ENCODE results near the gene BLTP3A. TPM values are rescaled to one million over a fixed set of nuclear protein-coding genes. Genes with fewer than 3 reads are reported as not detected.

Gene BLTP3A
- polyA plus RNA-seq, 1 of the 3 experiments (the other 2 are of a cell fraction) = 3.1 TPM

- TF ChIP-seq CTCF (IDR thresholded peaks at IDR 0.05) (no peak), RCOR1 (IDR thresholded peaks at IDR 0.05; ENCODE audit: low read length) (no peak), TCF12 (IDR thresholded peaks at IDR 0.05) (no peak), USF1 (IDR thresholded peaks at IDR 0.05; ENCODE audit: borderline replicate concordance, low read depth) (no peak), TEAD4 (IDR thresholded peaks at IDR 0.05; ENCODE audit: borderline replicate concordance, insufficient read depth) (no peak)
Observed at GRCh38 chr6:34798057-34798456, 6.2 kb downstream of the BLTP3A start (continued).

- POLR2A ChIA-PET = interaction anchor here (0.6 kb wide), 1 partner anchor 8 kb away, joined by 3 read pairs; no protein-coding TSS in a partner anchor
- Histone ChIP-seq H3K9ac (no peak overlapping the region), H3K9me3 (no peaks in the 10 kb centered on the region)
Observed at GRCh38 chr6:34799547-34799946, 7.7 kb downstream of the BLTP3A start.

GRCh38 chr6:34804543-34804942 is 12.7 kb downstream of the BLTP3A start:
- H4K20me1 ChIP-seq (ENCODE audit: insufficient read depth) = peaks cover 15% of the 10 kb centered on the region; the same call in 1 of the 2 replicates
- ChIA-PET POLR2A (interaction anchor here (1.1 kb wide), 1 partner anchor 12 kb away, joined by 4 read pairs; the partner anchor contains the start of gene BLTP3A), CTCF (no interaction called here)
- no peak for TF ChIP-seq YY1 (IDR thresholded peaks at IDR 0.05; ENCODE audit: low read depth)
- TF ChIP-seq SIN3A (IDR thresholded peaks at IDR 0.05; ENCODE audit: borderline replicate concordance, low read depth, low read length) = no peak
- TF ChIP-seq RXRA (IDR thresholded peaks at IDR 0.05; ENCODE audit: borderline replicate concordance, low read depth) = no peak
- no peak for TF ChIP-seq USF1 (IDR thresholded peaks at IDR 0.05; ENCODE audit: borderline replicate concordance, low read depth)
- no peak for TF ChIP-seq NFIC (IDR thresholded peaks at IDR 0.05; ENCODE audit: borderline replicate concordance)
- TF ChIP-seq NRF1 (IDR thresholded peaks at IDR 0.05; ENCODE audit: low read depth, low read length) = no peak
- TF ChIP-seq CHD2 (IDR thresholded peaks at IDR 0.05; ENCODE audit: low read length, partially characterized antibody) = no peak
- no peak for TF ChIP-seq JUND (IDR thresholded peaks at IDR 0.05)
- TF ChIP-seq GATA2 (CRISPR knock-in tag; IDR thresholded peaks at IDR 0.05) = no peak
- TF ChIP-seq IRF3 (IDR thresholded peaks at IDR 0.05; ENCODE audit: low read depth, low read length) = no peak
- no peak for TF ChIP-seq USF2 (IDR thresholded peaks at IDR 0.05; ENCODE audit: borderline replicate concordance, low read depth, low read length)
- TF ChIP-seq TAF1 (IDR thresholded peaks at IDR 0.05; ENCODE audit: borderline replicate concordance, low read depth, low read length) = no peak
- H3K4me3 ChIP-seq (ENCODE audit: low read depth in 2 of 2, low read length in 1 of 2) = no peak overlapping the region
- no peak overlapping the region for H3K9ac ChIP-seq
- no peak overlapping the region for H3K4me2 ChIP-seq
- no peak overlapping the region for H2AFZ ChIP-seq (ENCODE audit: low read depth)
- DNase-seq = no peak
- H3K27me3 ChIP-seq (ENCODE audit: insufficient read depth) = no peaks in the 10 kb centered on the region
- peaks cover 3% of the 10 kb centered on the region for H3F3A ChIP-seq (replicated peaks; ENCODE audit: insufficient read depth)
- H3K9me2 ChIP-seq = no peaks in the 10 kb centered on the region
- peaks cover 19% of the 10 kb centered on the region for H3K79me2 ChIP-seq (ENCODE audit: insufficient read depth)
- H3K27ac ChIP-seq (ENCODE audit: low read depth in 2 of 2, low read length in 1 of 2) = no peak overlapping the region
- no peaks in the 10 kb centered on the region for H3K36me3 ChIP-seq (replicated peaks in 1 of 2; ENCODE audit: control insufficient read depth in 1 of 2, insufficient read depth in 2 of 2, low read length in 1 of 2)
- H3K4me1 ChIP-seq (ENCODE audit: control insufficient read depth in 1 of 2, insufficient read depth in 2 of 2, low read depth in 1 of 2, low read length in 1 of 2) = no peaks in the 10 kb centered on the region
- H3K9me3 ChIP-seq = no peaks in the 10 kb centered on the region

More at GRCh38 chr6:34799547-34799946, 7.7 kb downstream of the BLTP3A start:
- DNase-seq = no peak
- WGBS (ENCODE audit: low lambda C conversion rate) = 91% methylated on average over 3 of the region's 3 CpGs
- Histone ChIP-seq H4K20me1 (ENCODE audit: insufficient read depth) (no peaks in the 10 kb centered on the region; the same call in 1 of the 2 replicates), H3K79me2 (ENCODE audit: insufficient read depth) (peaks cover 38% of the 10 kb centered on the region), H3K36me3 (replicated peaks in 1 of 2; ENCODE audit: control insufficient read depth in 1 of 2, insufficient read depth in 2 of 2, low read length in 1 of 2) (no peaks in the 10 kb centered on the region), H3K4me2 (no peak overlapping the region), H3K4me1 (ENCODE audit: control insufficient read depth in 1 of 2, insufficient read depth in 2 of 2, low read depth in 1 of 2, low read length in 1 of 2) (no peaks in the 10 kb centered on the region), H3K4me3 (ENCODE audit: low read depth in 2 of 2, low read length in 1 of 2) (no peak overlapping the region), H3K27me3 (ENCODE audit: insufficient read depth) (no peaks in the 10 kb centered on the region), H3K27ac (ENCODE audit: low read depth in 2 of 2, low read length in 1 of 2) (no peak overlapping the region), H2AFZ (ENCODE audit: low read depth) (no peak overlapping the region), H3K9me2 (no peaks in the 10 kb centered on the region), H3F3A (replicated peaks; ENCODE audit: insufficient read depth) (no peaks in the 10 kb centered on the region)
- TF ChIP-seq EZH2phosphoT487 (IDR thresholded peaks at IDR 0.05; ENCODE audit: borderline replicate concordance, low read depth) (no peak), PBX3 (IDR thresholded peaks at IDR 0.05) (no peak), FOXJ3 (CRISPR knock-in tag; IDR thresholded peaks at IDR 0.05) (no peak), TCF12 (IDR thresholded peaks at IDR 0.05) (no peak)
- CTCF ChIA-PET = interaction anchor here (1.0 kb wide), 1 partner anchor 441 kb away, joined by 3 read pairs; no protein-coding TSS in a partner anchor
